ENCODE data around the gene NEDD4L.

NEDD4L gene

GRCh38 chr18:58300867-58301266, 256.8 kb downstream of the NEDD4L start:
- no peak for DNase-seq

- no peak for DNase-seq
Measured at GRCh38 chr18:58302811-58303210, 258.8 kb downstream of the NEDD4L start.

GRCh38 chr18:58303363-58303762, 259.3 kb downstream of the NEDD4L start:
- no peak for DNase-seq

- no peak for DNase-seq
Measured at GRCh38 chr18:58305792-58306191, 261.8 kb downstream of the NEDD4L start.

GRCh38 chr18:58307441-58307840, 263.4 kb downstream of the NEDD4L start:
- no peak for DNase-seq

GRCh38 chr18:58308463-58308862, 264.4 kb downstream of the NEDD4L start:
- no peak for DNase-seq

GRCh38 chr18:58309099-58309498, 265.1 kb downstream of the NEDD4L start:
- DNase-seq, result no peak

- no peak for DNase-seq
Measured at GRCh38 chr18:58309610-58310239, 265.7 kb downstream of the NEDD4L start.

GRCh38 chr18:58310517-58310916, 266.5 kb downstream of the NEDD4L start:
- no peak for DNase-seq

- DNase-seq, result no peak
Measured at GRCh38 chr18:58311390-58311789, 267.4 kb downstream of the NEDD4L start.

GRCh38 chr18:58313491-58314032, 269.5 kb downstream of the NEDD4L start:
- DNase-seq, result no peak

GRCh38 chr18:58314284-58314683, 270.3 kb downstream of the NEDD4L start:
- DNase-seq, result no peak

- DNase-seq, result no peak
Measured at GRCh38 chr18:58315041-58315440, 271.0 kb downstream of the NEDD4L start.

- DNase-seq, result no peak
Measured at GRCh38 chr18:58315739-58316215, 271.8 kb downstream of the NEDD4L start.

- DNase-seq, result peak; percentile 6
Measured at GRCh38 chr18:58316396-58317342, 272.6 kb downstream of the NEDD4L start.

- no peak for DNase-seq
Measured at GRCh38 chr18:58319719-58320118, 275.7 kb downstream of the NEDD4L start.

GRCh38 chr18:58320907-58321561, 277.0 kb downstream of the NEDD4L start:
- no peak for DNase-seq

- DNase-seq, result peak; percentile 37
Measured at GRCh38 chr18:58321986-58322385, 278.0 kb downstream of the NEDD4L start.

GRCh38 chr18:58322464-58322863, 278.4 kb downstream of the NEDD4L start:
- DNase-seq, result no peak

GRCh38 chr18:58323866-58324762, 280.1 kb downstream of the NEDD4L start:
- DNase-seq, result no peak

GRCh38 chr18:58324824-58325480, 280.9 kb downstream of the NEDD4L start:
- no peak for DNase-seq

GRCh38 chr18:58325494-58325893, 281.5 kb downstream of the NEDD4L start:
- no peak for DNase-seq
